Measurements from ENCODE around the gene RRAGD. TPM values are rescaled to one million over a fixed set of nuclear protein-coding genes. Genes with fewer than 3 reads are reported as not detected.

The RRAGD gene
- polyA plus RNA-seq, 1 of the 3 experiments (the other 2 are of a cell fraction): 0.07 TPM

DNA sequence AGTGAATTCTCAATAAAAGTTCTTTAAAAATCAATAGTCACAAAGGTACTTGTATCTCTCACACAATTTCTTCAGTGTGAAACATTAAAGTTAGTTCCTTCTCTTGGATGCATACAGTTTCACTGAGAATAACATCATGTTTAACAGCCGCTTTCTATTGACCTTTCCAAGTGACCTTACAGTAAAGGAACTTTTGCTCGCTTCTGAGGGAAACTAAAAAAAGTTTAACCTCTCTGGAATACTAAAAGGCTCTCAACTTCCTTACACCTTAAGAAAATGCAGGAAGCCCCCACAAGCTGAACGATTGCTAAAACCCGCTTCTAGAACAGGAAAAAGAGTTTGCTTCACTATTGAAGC, 1.3 kb downstream of the RRAGD start:
- CTCF ChIA-PET: interaction anchor here (0.7 to 10.6 kb wide), 3 partner anchors 22 to 38 kb away, joined by 3 to 70 read pairs (median 9); partner anchors contain the start of gene ANKRD6
- H3K4me2 ChIP-seq: peak overlapping the region; percentile 87

More for the DNA sequence above, 1.3 kb downstream of the RRAGD start:
- POLR2A ChIA-PET: no interaction called here
- DNase-seq: no peak
- Histone ChIP-seq H3K4me3 (ENCODE audit: low read depth in 2 of 2, low read length in 1 of 2) (peak overlapping the region; percentile 63 to 66; a peak in 2 of 4 replicates), H2AFZ (ENCODE audit: low read depth) (no peak overlapping the region), H3K9ac (no peak overlapping the region), H4K20me1 (ENCODE audit: insufficient read depth) (no peaks in the 10 kb centered on the region), H3K9me2 (no peaks in the 10 kb centered on the region), H3K79me2 (ENCODE audit: insufficient read depth) (no peaks in the 10 kb centered on the region), H3K27me3 (ENCODE audit: insufficient read depth) (peaks cover 40% of the 10 kb centered on the region; the same call in 1 of the 2 replicates), H3K27ac (ENCODE audit: low read depth in 2 of 2, low read length in 1 of 2) (no peak overlapping the region), H3K36me3 (replicated peaks in 1 of 2; ENCODE audit: control insufficient read depth in 1 of 2, insufficient read depth in 2 of 2, low read length in 1 of 2) (no peaks in the 10 kb centered on the region), H3K4me1 (ENCODE audit: control insufficient read depth in 1 of 2, insufficient read depth in 2 of 2, low read depth in 1 of 2, low read length in 1 of 2) (peaks cover 0 to 12% of the 10 kb centered on the region in 2 experiments; a peak in 1 of 4 replicates), H3F3A (replicated peaks; ENCODE audit: insufficient read depth) (peaks cover 8% of the 10 kb centered on the region), H3K9me3 (no peaks in the 10 kb centered on the region)
- WGBS (ENCODE audit: low lambda C conversion rate): 77% methylated on average over 4 of the region's 4 CpGs
- TF ChIP-seq, protein P1, sequence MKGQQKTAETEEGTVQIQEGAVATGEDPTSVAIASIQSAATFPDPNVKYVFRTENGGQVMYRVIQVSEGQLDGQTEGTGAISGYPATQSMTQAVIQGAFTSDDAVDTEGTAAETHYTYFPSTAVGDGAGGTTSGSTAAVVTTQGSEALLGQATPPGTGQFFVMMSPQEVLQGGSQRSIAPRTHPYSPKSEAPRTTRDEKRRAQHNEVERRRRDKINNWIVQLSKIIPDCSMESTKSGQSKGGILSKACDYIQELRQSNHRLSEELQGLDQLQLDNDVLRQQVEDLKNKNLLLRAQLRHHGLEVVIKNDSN (IDR thresholded peaks at IDR 0.05; ENCODE audit: borderline replicate concordance, low read depth): no peak
- TF ChIP-seq, protein P2, sequence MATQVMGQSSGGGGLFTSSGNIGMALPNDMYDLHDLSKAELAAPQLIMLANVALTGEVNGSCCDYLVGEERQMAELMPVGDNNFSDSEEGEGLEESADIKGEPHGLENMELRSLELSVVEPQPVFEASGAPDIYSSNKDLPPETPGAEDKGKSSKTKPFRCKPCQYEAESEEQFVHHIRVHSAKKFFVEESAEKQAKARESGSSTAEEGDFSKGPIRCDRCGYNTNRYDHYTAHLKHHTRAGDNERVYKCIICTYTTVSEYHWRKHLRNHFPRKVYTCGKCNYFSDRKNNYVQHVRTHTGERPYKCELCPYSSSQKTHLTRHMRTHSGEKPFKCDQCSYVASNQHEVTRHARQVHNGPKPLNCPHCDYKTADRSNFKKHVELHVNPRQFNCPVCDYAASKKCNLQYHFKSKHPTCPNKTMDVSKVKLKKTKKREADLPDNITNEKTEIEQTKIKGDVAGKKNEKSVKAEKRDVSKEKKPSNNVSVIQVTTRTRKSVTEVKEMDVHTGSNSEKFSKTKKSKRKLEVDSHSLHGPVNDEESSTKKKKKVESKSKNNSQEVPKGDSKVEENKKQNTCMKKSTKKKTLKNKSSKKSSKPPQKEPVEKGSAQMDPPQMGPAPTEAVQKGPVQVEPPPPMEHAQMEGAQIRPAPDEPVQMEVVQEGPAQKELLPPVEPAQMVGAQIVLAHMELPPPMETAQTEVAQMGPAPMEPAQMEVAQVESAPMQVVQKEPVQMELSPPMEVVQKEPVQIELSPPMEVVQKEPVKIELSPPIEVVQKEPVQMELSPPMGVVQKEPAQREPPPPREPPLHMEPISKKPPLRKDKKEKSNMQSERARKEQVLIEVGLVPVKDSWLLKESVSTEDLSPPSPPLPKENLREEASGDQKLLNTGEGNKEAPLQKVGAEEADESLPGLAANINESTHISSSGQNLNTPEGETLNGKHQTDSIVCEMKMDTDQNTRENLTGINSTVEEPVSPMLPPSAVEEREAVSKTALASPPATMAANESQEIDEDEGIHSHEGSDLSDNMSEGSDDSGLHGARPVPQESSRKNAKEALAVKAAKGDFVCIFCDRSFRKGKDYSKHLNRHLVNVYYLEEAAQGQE (IDR thresholded peaks at IDR 0.05; ENCODE audit: low read depth, low read length): no peak
- no peak for TF ChIP-seq MEF2A (IDR thresholded peaks at IDR 0.05; ENCODE audit: borderline replicate concordance, low read depth)
- TF ChIP-seq FOXM1 (IDR thresholded peaks at IDR 0.05; ENCODE audit: low read depth): no peak
- TF ChIP-seq SMC3 (IDR thresholded peaks at IDR 0.05; ENCODE audit: low read depth, low read length): no peak
- no peak for TF ChIP-seq TAF1 (IDR thresholded peaks at IDR 0.05; ENCODE audit: borderline replicate concordance, low read depth, low read length)
- no peak for TF ChIP-seq EZH2phosphoT487 (IDR thresholded peaks at IDR 0.05; ENCODE audit: borderline replicate concordance, low read depth)
- no peak for TF ChIP-seq MXI1 (IDR thresholded peaks at IDR 0.05; ENCODE audit: low read depth, low read length)
- no peak for TF ChIP-seq RXRA (IDR thresholded peaks at IDR 0.05; ENCODE audit: borderline replicate concordance, low read depth)
- no peak for TF ChIP-seq SIN3A (IDR thresholded peaks at IDR 0.05; ENCODE audit: borderline replicate concordance, low read depth, low read length)
- TF ChIP-seq TEAD4 (IDR thresholded peaks at IDR 0.05; ENCODE audit: borderline replicate concordance, insufficient read depth): no peak
- TF ChIP-seq YY1 (IDR thresholded peaks at IDR 0.05; ENCODE audit: low read depth): no peak
- TF ChIP-seq, protein P3, sequence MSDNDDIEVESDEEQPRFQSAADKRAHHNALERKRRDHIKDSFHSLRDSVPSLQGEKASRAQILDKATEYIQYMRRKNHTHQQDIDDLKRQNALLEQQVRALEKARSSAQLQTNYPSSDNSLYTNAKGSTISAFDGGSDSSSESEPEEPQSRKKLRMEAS (IDR thresholded peaks at IDR 0.05; ENCODE audit: low read depth): no peak
- no peak for TF ChIP-seq CHD2 (IDR thresholded peaks at IDR 0.05; ENCODE audit: low read length, partially characterized antibody)
- TF ChIP-seq, protein P4, sequence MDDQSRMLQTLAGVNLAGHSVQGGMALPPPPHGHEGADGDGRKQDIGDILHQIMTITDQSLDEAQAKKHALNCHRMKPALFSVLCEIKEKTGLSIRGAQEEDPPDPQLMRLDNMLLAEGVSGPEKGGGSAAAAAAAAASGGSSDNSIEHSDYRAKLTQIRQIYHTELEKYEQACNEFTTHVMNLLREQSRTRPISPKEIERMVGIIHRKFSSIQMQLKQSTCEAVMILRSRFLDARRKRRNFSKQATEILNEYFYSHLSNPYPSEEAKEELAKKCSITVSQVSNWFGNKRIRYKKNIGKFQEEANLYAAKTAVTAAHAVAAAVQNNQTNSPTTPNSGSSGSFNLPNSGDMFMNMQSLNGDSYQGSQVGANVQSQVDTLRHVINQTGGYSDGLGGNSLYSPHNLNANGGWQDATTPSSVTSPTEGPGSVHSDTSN (IDR thresholded peaks at IDR 0.05): no peak
- no peak for TF ChIP-seq NFIC (IDR thresholded peaks at IDR 0.05; ENCODE audit: borderline replicate concordance)
- no peak for TF ChIP-seq GATA2 (CRISPR knock-in tag; IDR thresholded peaks at IDR 0.05)
- TF ChIP-seq USF2 (IDR thresholded peaks at IDR 0.05; ENCODE audit: borderline replicate concordance, low read depth, low read length): no peak
- no peak for TF ChIP-seq ZBTB33 (IDR thresholded peaks at IDR 0.05; ENCODE audit: borderline replicate concordance, low read depth)
- no peak for TF ChIP-seq FOSL2 (IDR thresholded peaks at IDR 0.05; ENCODE audit: borderline replicate concordance, low read depth)
